NCI-H69 (cell line): ENCODE measurements around the gene WDPCP.
"Not testable (repeated sequence)": the region's sequence is repeated elsewhere in the genome, so short reads cannot be mapped to it uniquely, and the experiment has no call there.

Experiments
- DNase-seq: peaks from one replicate; lab custom pipeline; 2025; lab: John Stamatoyannopoulos, UW

WDPCP gene

DNA sequence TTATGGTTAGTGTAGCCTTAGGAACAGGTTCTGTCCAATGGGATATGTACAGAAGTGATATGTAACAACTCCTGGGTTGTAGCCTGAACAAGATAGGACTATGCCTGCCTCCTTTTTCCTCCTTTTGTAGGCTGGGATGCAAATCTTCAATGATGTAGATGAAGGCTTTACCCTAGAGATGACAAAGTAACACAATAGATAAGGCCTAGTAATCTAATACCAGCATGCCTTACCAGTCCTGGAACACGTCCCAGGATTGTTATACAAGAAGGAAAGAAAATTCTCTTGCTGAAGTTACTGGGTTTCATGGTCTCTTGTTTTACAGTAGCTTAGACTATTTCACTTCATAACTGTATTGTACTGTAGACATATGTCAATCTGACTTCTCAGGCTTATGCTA lies 345.5 kb downstream of the WDPCP start:
- DNase-seq: no peak

DNA sequence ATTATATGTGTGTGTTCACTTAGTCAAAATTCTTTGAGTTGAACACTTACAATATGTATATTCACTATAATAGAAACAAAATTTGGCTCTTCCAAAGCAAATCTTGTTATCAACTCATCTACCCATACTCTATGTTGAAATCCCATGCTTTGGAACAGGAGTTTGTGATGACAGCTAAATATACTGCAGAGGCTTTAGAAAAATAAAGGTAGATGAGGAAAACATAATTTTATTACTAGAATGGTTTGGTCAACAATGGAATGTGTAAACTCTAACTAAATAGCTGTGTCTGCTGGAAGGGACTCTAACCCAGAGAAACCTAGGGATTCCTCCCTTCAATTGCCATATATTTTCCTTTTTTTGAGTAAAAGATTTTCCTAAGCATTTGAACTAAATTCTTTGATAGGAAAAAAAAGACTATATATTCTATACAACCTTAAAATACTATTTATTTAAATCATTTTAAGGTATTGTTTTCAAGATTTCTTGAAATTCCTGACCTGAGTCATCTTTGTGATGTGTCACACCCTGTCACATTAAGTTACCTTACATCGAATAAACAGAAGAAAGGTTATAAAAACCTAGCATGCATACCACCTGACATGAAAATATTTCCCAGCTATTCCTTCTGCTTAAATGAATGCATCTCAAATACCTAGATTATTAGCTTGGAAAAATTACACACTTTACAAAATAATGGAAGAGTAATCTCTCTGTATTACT lies 362.2 kb downstream of the WDPCP start:
- DNase-seq: no peak

DNA sequence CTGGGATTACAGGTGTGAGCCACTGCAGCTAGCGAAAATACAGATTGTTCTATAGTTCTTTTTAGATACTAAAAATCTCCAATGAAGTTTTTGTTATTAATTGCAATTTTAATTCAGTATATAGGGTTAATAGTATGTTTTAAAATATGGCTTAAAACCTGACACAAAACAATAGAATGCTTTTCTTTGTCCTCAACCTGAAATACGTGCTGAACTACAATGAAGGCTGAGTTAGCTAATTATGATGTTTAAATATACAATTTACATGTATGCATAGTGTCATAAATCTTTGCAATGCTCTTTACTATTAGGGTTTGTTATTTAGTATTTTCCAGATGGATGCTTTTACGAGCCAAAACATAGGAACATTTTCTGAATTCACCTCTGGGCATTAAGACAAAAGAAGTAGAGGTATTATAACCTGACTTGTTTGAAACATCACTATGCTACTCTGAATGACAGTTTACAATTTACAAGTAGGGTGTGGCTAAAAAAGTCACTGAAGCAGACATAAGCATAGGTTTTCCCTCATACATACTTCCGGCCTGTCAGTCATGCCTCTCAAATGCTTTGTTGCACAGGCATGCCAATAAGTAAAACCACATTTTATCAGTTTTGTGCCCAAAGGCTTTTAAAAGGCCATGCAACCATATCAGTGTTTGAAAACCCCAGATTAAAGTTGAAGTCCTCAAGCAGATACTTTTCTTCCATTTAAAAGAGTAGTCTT lies 369.3 kb downstream of the WDPCP start:
- DNase-seq: peak; percentile 70

DNA sequence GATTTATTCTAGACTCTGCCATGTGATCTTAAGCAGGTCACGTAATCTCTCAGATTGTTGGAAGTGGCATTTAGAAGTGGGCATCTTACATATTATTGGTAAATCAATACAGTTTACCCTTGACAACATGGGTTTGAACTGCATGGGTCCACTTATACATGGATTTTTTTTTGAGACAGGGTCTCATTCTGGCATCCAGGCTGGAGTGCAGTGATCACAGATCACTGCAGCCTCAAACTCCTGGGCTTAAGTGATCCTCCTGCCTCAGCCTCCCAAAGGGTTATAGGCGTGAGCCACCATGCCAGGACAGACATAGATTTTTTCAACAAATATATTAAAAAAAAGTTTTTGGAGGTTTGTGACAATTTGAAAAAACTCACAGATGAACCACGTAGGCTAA lies 393.0 kb downstream of the WDPCP start:
- no peak for DNase-seq

DNA sequence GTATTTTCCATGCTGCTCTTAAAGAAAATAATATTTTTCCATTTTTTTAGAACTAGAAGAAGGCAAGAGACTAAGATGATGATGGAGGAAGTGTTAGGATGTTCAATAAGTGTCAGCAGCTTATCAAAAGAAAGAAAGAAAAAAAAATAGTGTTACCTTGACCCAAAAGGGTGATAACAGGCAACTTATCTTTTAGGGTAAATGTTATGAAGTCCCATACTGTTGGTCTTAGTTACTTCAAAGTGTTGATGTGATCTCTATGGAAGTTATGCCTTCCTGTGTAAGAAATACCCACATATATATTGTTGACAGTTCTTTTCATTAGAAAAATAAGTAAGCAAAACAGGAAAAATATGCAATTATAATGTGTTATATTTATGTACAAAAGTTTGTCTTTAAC lies 394.1 kb downstream of the WDPCP start:
- DNase-seq: no peak

DNA sequence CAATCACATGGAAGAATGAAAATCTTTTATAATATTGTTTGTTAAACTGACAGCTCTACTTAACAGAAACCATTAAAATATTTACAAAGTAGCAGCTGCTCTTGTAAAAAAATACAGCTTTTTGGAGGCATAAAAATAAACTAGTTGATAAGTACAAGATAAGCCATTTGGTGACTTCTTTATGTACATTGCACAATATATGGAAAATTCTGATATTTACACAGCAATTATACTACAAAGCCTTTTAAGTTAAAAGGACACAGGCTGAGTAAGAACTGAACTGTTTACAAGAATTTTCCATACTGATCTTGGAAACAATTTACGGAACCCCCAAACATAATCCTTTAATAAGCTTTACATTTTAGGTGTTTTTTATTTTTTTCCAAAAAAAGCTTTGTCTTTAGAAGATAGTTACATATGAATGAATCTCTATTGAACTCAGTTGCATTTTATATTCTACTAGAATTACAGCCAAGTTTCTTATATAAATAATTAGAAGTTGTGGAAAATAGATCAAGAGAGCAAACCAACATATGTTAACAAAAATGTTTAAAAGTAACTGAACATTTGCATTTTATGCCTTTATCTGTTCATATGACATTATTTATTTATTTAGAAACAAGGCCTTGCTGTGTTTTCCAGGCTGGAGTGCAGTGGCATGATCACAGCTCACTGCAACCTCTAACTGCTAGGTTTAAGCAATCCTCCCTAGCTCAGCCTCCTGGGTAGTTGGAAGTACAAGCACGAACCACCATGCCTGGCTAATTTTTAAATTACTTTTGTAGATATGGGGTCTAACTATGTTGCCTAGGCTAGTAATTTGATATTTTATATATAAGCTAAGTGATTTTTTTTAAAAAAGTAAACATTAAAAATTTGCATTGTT lies 395.1 kb downstream of the WDPCP start:
- DNase-seq: peak; percentile 73

DNA sequence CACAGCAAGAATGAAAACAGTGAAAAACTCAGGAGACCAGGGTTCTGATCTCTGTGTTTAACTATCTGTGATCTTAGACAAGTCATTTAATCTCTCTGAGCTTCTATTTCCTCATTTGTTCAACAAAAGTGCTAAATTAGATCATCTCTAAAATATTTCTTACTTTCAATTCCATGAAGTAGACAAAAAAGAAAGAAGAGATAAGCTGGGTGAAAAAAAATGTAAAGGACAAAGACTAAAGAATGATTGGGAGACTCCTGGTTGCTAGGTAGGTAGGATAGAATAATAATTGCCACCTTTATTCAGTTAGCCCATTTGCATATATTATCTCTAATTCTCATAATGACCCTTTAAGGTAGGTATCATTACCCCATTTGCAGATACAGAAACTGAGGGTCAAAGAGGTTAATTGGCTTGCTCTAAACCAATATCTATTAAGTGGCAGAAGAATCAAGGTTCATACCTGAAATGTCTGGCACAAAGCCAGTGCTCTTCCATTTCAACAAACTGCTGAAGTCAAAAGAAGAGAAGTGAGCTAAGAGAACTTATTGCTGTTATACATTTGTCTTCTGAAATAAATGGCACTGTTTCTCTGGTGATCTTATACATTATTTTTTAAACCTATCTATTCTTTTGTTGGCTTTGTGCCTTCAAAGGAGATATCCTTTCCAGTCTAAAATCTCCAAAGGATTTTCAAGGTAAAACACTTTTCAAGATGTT lies 395.9 kb downstream of the WDPCP start:
- peak; percentile 89 for DNase-seq

DNA sequence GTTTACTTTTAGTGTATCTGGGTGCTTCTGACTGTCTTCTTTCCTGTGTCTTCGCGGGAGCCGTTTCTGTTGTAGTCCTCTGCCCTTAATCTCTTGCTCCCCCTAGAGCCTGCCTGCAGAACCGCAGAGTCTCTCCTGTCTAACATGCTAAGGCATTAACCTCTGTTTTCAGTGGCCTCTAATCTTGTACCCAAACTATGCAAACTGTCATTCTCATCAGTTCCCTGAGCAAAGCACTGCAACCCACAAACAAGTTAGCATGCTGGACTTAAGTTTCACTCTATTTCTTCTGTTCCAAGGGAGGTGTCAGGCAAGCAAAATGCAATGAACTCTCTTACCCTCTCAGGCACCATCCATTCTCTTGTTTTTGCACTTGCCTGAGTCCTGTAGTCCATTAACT lies 399.3 kb downstream of the WDPCP start:
- DNase-seq: peak; percentile 59

DNA sequence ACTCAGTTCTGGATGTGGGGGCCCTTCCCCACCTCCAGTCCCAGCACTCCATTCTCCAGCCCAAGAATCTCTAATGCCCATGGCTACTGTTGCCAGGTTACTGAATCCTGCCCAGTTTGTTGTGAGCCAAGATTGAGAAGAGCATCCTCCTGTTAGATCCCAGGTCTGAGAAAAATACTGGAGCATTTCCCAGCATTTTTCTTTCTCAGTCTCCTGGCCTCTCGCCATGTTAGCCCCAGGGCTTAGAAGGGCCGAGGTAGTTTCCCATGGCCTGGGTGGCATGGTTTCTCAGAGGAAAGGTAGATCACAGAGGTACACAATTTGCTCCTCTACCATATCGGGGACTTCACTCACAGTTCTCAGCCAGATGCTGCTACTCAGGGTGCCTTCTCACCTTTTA lies 401.9 kb downstream of the WDPCP start:
- DNase-seq: peak; percentile 23

DNA sequence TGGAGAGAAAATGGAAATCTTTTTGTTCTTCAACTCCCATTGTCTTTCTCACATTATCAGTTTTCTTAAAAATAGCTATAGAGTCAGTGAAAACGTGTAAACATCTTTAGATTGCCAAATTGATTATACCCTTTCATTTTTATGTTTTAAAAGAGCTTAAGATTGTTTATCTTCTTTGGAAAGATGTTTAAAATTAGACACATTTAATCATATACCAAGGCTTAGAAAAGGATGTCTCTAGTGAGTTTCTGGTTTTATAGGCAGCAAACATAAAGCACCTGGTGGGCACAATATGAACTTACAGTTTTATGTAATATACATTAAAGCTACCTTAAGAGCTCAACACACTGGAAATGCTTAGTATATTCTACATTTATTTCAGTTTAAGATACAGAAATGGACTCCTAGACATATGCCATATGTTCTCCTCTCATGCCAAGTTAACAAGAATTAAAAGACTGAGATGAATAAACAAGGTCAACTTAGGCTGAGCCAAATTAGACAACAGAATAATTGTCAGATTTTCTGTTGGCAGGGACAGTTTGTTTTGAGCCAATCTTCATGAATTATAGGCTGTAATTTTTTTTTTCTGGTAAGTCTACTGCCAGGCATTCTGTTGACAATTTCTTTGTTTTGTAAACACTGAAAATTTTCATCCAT lies 425.0 kb downstream of the WDPCP start:
- DNase-seq: peak; percentile 7

DNA sequence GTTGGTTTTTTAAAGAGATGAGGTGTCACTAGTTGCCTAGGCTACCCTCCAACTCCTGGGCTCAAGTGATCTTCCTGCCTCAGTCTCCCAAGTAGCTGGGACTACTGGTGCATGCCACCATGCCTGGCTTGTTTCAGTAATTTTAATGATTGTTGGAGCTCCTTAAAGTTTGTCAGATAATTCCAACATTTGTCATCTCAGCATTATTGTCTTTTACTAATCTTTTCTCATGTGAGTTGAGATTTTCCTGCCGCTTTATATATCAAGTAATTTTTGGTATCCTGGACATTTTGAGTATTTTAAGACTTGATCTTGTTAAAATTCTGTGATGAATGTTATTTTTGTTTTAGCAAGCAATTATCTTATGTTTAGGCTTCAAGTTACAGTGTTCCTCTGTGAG lies 429.0 kb downstream of the WDPCP start:
- DNase-seq: no peak

DNA sequence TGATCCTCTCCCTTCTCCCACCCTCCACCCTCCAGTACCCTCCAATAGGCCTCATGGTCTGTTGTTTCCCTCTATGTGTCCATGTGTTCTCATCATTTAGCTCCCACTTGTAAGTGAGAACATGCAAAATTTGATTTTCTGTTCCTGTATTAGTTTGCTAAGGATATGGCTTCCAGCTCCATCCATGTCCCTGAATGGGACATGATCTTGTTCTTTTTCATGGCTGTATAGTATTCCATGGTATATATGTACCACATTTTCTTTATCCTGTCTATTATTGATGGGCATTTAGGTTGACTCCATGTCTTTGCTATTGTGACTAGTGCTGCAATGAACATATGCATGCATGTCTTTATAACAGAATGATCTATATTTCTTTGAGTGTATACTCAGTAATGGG lies 451.6 kb downstream of the WDPCP start:
- not testable (repeated sequence) for DNase-seq

DNA sequence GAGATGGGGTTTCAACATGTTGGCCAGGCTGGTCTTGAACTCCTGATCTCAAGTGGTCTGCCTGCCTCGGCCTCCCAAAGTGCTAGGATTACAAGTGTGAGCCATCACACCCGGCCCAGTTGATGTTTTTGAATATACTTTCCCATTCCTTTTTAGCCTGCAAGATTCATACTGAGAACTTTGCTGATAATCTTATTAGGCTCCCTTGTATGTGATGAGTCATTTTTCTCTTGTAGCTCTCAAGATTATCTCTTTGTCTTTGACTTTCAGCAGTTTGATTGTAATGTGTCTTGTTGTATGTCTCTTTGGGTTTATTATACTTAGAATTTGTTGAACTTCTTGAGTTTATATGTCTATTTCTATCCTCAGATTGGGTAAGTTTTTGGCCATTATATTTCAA lies 456.3 kb downstream of the WDPCP start:
- DNase-seq: no peak

DNA sequence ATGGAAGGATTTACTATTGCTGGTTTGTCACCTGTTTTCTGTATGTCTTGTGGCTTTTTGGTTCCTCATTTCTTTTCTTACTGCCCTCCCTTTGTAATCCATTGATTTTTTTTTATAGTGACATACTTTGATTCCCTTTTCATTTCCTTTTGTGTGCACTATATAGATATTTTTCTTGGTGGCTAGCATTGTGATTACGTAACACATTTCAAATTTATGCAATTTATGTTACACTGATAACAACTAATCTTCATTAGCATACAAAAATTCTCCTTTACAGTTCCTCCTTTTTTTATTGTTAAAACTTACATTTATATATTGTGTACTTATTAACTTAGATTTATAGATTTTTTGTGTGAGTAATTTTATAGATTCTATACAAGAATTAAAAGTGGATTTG lies 457.1 kb downstream of the WDPCP start:
- no peak for DNase-seq

DNA sequence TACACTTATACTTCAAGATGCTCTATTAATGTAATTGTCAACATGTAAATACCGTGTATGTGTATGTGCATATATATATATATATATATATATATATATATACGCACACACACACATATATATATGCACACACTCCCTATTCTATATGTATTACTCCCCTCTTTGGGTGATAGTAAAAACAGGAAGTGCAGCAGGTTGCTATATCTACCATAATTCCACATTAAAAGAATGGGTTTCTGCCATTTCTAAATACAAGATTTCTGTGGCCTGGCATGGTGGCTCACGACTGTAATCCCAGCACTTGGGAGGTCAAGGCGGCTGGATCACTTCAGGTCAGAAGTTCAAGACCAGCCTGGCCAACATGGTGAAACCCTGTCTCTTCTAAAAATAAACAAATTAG lies 460.7 kb downstream of the WDPCP start:
- no peak for DNase-seq

DNA sequence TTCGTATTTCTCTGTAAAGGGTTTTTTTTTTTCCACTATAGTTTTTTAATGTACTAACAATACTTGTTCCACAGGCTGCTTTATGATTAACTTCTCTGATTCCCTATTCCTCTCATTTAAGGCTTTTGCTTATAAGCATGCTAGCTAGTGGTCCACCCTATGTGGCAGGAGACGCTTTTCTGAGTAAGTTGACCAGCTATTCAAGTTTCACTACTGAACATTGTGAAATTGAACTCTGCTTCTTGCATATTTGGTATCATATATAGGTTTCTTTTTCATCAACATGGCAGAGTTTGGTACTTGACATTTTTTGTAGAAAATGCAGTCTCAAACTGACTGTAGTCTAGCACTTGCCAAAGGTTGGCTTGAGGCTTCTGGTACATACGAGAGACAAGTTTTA lies 463.4 kb downstream of the WDPCP start:
- no peak for DNase-seq

DNA sequence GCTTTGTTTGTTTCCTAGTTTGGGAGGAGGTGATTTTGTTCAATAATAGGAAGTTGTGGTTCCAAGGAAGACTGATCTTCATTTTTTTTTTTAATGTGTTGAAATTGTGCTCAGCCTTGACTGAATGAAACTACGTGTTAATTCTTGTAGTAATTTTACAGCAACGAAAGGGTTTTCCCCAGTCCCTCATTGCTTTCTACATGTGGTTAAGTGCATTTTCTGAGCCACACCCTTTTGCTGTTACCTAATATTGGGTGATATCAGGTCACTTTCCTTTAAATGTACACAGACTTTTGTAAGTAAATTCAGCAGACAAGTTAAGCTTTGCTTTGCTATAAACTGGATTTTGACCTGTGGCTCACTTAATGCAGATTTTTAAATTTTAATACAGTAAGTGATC lies 464.1 kb downstream of the WDPCP start:
- DNase-seq: no peak

DNA sequence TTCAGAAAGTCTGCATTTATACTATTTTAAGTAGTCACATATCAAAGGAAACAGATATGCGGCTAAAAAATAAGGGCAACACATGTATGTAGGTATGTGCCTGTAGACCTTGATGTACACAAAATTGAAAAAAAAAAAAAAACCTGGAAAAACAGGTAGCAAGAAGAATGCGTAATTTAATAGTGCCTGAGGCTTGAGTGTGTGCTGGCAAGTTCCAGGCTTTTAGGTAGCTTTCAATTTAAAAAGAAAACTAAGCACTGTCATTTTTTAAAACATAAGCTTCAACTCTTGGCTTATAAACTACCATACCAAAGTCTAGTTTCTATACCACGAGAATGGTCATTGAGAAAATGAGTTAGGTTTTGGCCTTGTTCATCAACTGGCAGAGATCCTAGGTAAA lies 465.4 kb downstream of the WDPCP start:
- DNase-seq: no peak

DNA sequence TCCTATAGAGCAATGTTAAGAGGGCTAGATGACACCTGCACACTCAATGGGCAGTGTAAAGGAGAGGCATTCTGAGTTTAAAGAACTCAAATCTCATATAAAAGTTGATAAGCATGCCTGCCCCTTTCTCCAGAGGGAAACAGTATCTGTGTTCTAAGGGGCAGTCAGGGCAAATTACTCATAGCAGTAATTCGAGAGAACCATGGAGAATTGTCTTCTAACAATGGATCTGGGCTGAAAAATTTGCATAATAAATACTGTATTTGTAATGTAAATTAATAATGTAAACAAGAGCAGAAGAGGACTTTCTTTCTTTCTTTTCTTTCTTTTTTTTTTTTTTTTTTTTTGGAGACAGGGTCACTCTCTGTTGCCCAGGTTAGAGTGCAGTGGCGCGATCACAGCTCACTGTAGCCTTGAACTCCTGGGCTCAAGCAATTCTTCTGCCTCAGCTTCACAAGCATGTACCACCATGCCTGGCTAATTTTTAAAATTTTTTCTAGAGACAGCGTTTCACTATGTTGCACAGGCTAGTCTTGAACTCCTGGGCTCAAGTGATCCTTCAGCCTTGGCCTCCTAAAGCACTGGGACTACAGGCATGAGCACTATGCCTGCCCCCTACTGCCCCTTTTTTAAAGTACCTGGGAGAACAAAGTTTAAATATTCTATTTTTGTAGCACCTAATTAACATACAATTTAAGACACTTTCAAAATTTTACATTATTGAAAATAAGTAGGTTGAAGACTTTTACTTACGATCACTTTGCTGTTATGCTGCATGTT lies 467.0 kb downstream of the WDPCP start:
- DNase-seq: no peak

DNA sequence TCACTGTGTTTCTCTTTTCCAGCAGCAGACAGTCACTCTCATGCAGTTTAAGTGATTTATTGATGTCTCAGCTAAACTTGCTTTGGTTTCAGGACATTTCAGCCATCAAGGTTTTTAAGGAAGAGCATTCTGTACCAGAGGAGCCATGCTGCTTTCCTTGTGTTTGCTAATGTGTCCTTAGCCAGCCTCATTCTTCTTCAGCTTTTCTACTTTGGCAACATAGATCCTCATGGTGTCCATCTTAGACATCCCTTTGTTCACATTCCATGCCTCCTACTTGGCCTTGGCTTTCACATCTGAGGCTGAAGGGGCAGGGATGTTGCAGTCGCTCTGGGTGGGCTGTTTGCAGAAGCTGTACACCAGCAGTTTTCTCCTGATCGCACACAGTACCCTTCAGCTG lies 469.5 kb downstream of the WDPCP start:
- DNase-seq: no peak

DNA sequence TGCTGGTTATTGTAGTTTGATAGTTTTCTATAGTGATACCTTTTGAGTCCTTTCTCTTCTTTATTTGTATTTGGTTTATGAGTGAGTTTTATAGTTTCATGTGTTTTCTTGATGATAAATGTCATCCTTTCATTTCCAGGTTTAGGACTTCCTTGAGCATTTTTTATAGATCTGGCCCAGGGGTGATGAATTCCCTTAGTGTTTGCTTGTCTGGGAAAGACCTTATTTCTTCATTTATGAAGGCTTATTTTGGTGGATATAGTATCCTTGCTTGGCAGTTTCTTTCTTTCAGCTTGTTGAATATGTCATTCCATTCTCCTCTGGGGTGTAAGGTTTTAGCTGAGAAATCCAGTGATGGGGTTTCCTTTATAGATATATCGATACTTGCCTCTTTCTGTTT lies 483.8 kb downstream of the WDPCP start:
- DNase-seq: no peak
